K562 (cell line): ENCODE results near the gene NEDD1. TPM values are rescaled to one million over a fixed set of nuclear protein-coding genes. Genes with fewer than 3 reads are reported as not detected.

ENCODE experiments used
- ATAC-seq: fragments of 200-7000 bp; cut with Tn5 transposase; 3 replicates; pipeline ENCODE4 v1.9.1; 2020; ENCODE audit warnings: moderate library complexity
- BruUV-seq: library from RNA; stranded (reverse); fragments of 400-500 nt; replicated peaks from 2 replicates; lab custom pipeline; 2021; lab: Mats Ljungman, UMichigan
- CTCF ChIA-PET: fragments of 300-600 bp; formaldehyde crosslinking; extraction: SDS; loops from one replicate; lab custom pipeline; 2021; ENCODE audit warnings: low intra/inter-chr PET ratio; lab: Yijun Ruan, JAX
- POLR2A ChIA-PET: fragments of 300-600, 350-650 bp; sonication (Branson Sonifier 250); formaldehyde crosslinking; extraction: SDS; loops from one replicate; lab custom pipeline; 2021; ENCODE audit warnings: antibody characterized with exemption, inconsistent platforms; lab: Yijun Ruan, JAX
- DNase-seq, 4 experiments: peaks; one replicate each; pipeline versions ENCODE4 v3.0.0 to v3.0.0-alpha.2; 2011 to 2018; ENCODE audit warnings: low spot score in 3 of 4, mixed read lengths in 3 of 4; ENCODE audit errors: extremely low read depth in 1 of 4
- FAIRE-seq: peaks from 2 replicates; lab custom pipeline; 2011; peaks lifted over from hg19 to GRCh38; lab: Jason Lieb, UNC
- H2AFZ ChIP-seq: 2 replicates; pipeline ENCODE4 v1.6.0; 2011; ENCODE audit warnings: low read depth, low read length, control low read depth, inconsistent platforms
- H3K27ac ChIP-seq: fragments of 200-600 bp; 3 replicates; pipeline ENCODE4 v1.8.0; 2011; ENCODE audit warnings: low read depth, mild to moderate bottlenecking, control low read depth, inconsistent platforms, low read length, moderate library complexity, mixed read lengths; ENCODE audit errors: extremely low read depth
- H3K27me3 ChIP-seq, 2 experiments: fragments of 300-600 bp in 1 of 2; 2 replicates in 1 of 2; 3 replicates in 1 of 2; pipeline versions ENCODE4 v1.6.0 to v1.8.0; 2011; ENCODE audit warnings: inconsistent platforms in 2 of 2, low read length in 2 of 2, mild to moderate bottlenecking in 1 of 2, mixed read lengths in 1 of 2, moderate library complexity in 1 of 2; ENCODE audit not compliant: control insufficient read depth in 2 of 2, insufficient read depth in 2 of 2
- H3K36me3 ChIP-seq: fragments of 300-600 bp; 3 replicates; pipeline ENCODE4 v1.8.0; 2011; ENCODE audit warnings: mild to moderate bottlenecking, low read length, inconsistent platforms; ENCODE audit not compliant: control insufficient read depth, insufficient read depth
- H3K4me1 ChIP-seq, 2 experiments: fragments of 200-600 bp in 1 of 2; replicated peaks in 1 of 2; 2 replicates in 1 of 2; 3 replicates in 1 of 2; pipeline versions ENCODE4 v1.5.1 to v1.8.0; 2011; ENCODE audit warnings: inconsistent platforms in 2 of 2, low read length in 2 of 2, mild to moderate bottlenecking in 1 of 2, mixed read lengths in 1 of 2, moderate library complexity in 1 of 2; ENCODE audit not compliant: control insufficient read depth in 2 of 2, insufficient read depth in 2 of 2
- H3K4me2 ChIP-seq: 2 replicates; pipeline ENCODE4 v1.6.1; 2011; ENCODE audit warnings: low read length, control low read depth, inconsistent platforms, mixed read lengths; ENCODE audit not compliant: insufficient read depth
- H3K4me3 ChIP-seq: fragments of 200-600 bp; sonication (generic), shearing (Covaris generic); 2 replicates; pipeline ENCODE4 v1.5.1; 2016; ENCODE audit warnings: control low read depth, inconsistent platforms
- H3K79me2 ChIP-seq: fragments of 200-600 bp; 3 replicates; pipeline ENCODE4 v1.8.0; 2011; ENCODE audit warnings: low read length, inconsistent platforms; ENCODE audit not compliant: control insufficient read depth, insufficient read depth
- H3K9ac ChIP-seq, 2 experiments: 2 replicates each; pipeline versions ENCODE4 v1.6.0 to v1.6.1; 2011; ENCODE audit warnings: low read depth in 2 of 2, low read length in 2 of 2, control low read depth in 1 of 2, inconsistent platforms in 1 of 2, mild to moderate bottlenecking in 1 of 2, mixed read lengths in 1 of 2; ENCODE audit not compliant: insufficient read depth in 1 of 2
- H3K9me1 ChIP-seq: one replicate; pipeline ENCODE4 v1.6.0; 2011; ENCODE audit warnings: inconsistent platforms, mild to moderate bottlenecking, low read length, moderate library complexity; ENCODE audit not compliant: control insufficient read depth, insufficient read depth
- H3K9me3 ChIP-seq: replicated peaks from 2 replicates; pipeline ENCODE4 v1.5.1; 2011; ENCODE audit warnings: low read depth, low read length, inconsistent platforms; ENCODE audit not compliant: control insufficient read depth, insufficient read depth
- H4K20me1 ChIP-seq: replicated peaks from 2 replicates; pipeline ENCODE4 v1.6.1; 2011; ENCODE audit warnings: low read length, inconsistent platforms, mixed read lengths; ENCODE audit not compliant: control insufficient read depth, insufficient read depth
- CREM ChIP-seq: IDR thresholded peaks from 2 replicates; pipeline ENCODE4 v1.6.1; 2014; ENCODE audit warnings: antibody characterized with exemption, low read depth
- RNF219 ChIP-seq: fragments of 250-450 bp; sonication (Bioruptor Pico); IDR thresholded peaks from 2 replicates; pipeline ENCODE4 v1.5.0; 2022; ENCODE audit warnings: mild to moderate bottlenecking
- WGBS: fragments of 100-300 bp; shearing (Covaris generic); methylation state at CpG from one replicate; pipeline ENCODE4 v1.1.6; 2016; ENCODE audit warnings: low coverage, mixed read lengths; ENCODE audit not compliant: insufficient coverage; ENCODE audit errors: missing lambda C conversion rate; 5-methylcytosine and 5-hydroxymethylcytosine counted together
- in situ Hi-C: fragments of 300-500 bp; cut with MboI; formaldehyde crosslinking; loops from 4 replicates; pipeline ENCODE4 v1.15.0; 2018; ENCODE audit warnings: inconsistent platforms, mixed read lengths
- intact Hi-C: fragments of 100-400 bp; cut with micrococcal nuclease; formaldehyde crosslinking; loops from 2 replicates; pipeline ENCODE4 v1.14.2; 2022
- polyA plus RNA-seq, 8 experiments: library from polyadenylated mRNA; depleted of rRNA in 4 of 8; stranded (reverse) in 5 of 8; unstranded in 3 of 8; fragments of >200 nt; fragmentation: Nextera tagmentation in 2 of 8; fragmentation: Illumina TruSeq in 1 of 8; extraction: Ambion mirVana in 2 of 8; extraction: Trizol in 1 of 8; gene quantifications; 2 replicates each; pipeline versions ENCODE4 v1.2.1 to v1.2.3, GENCODE V29; 2011 to 2014; ENCODE audit warnings: inconsistent platforms in 1 of 8, missing spikeins in 1 of 8
- total RNA-seq, 7 experiments: library from RNA; depleted of rRNA in 6 of 7; stranded (reverse); fragments of >200 nt in 6 of 7; fragmentation: Illumina TruSeq in 2 of 7; extraction: Trizol in 2 of 7; gene quantifications; 2 replicates each; pipeline versions ENCODE4 v1.2.1 to v1.2.3, GENCODE V29; 2011 to 2021; ENCODE audit warnings: low replicate concordance in 1 of 7

The NEDD1 gene
- total and polyA plus RNA-seq, 9 of the 15 experiments (the other 6 are each of a cell fraction or from before 2014, with no cell fraction given): 7.5 to 29.3 (median 14.8) TPM

GRCh38 chr12:96906498-96906848 lies 584 bp upstream of the NEDD1 start:
- no peaks in the 10 kb centered on the region for H3K9me1 ChIP-seq
- no peaks in the 10 kb centered on the region for H4K20me1 ChIP-seq
- H3K4me1 ChIP-seq: peaks cover 8 to 12% of the 10 kb centered on the region in 2 experiments; a peak in 4 of 5 replicates
- no peak for ATAC-seq
- peak overlapping the region; percentile 86 to 92; a peak in 3 of 4 replicates for H3K9ac ChIP-seq
- DNase-seq: no peak
- H3K9me3 ChIP-seq: no peaks in the 10 kb centered on the region
- peak overlapping the region; percentile 85 for H3K27ac ChIP-seq
- peak overlapping the region; percentile 92 for H3K4me2 ChIP-seq
- no peak for TF ChIP-seq CREM
- no peak for TF ChIP-seq RNF219
- peak overlapping the region; percentile 94 for H2AFZ ChIP-seq
- no peaks in the 10 kb centered on the region for H3K27me3 ChIP-seq
- 68% methylated on average over 9 of the region's 9 CpGs for WGBS
- ChIA-PET POLR2A (no interaction called here), CTCF (no interaction called here)
- in situ Hi-C loops: no loop called here
- FAIRE-seq: no peak
- H3K79me2 ChIP-seq: peaks cover 36% of the 10 kb centered on the region
- peaks cover 7% of the 10 kb centered on the region; the same call in 1 of the 3 replicates for H3K36me3 ChIP-seq
- H3K4me3 ChIP-seq: peak overlapping the region; percentile 68
- intact Hi-C loops: loop anchor here (10.0 kb wide), 1 partner anchor 1598 kb away; no protein-coding TSS in a partner anchor
- TSS peak; percentile 96 for BruUV-seq
